Cardiac fibroblast (primary cell): ENCODE results near the gene SNCAIP.

ENCODE experiments used
- DNase-seq, 2 donors: peaks; one replicate each; pipeline versions ENCODE4 v3.0.0 to v3.0.0-alpha.2; 2010; ENCODE audit warnings: low read depth in 2 of 2
- H3K4me3 ChIP-seq, 2 donors: replicated peaks in 1 of 2; 1 replicate in 1 of 2; 2 replicates in 1 of 2; pipeline ENCODE4 v1.5.1; 2011; ENCODE audit warnings: low read depth in 2 of 2, low read length in 2 of 2, mild to moderate bottlenecking in 2 of 2, moderate library complexity in 1 of 2
- TF ChIP-seq, protein P1 (sequence below): IDR thresholded peaks from one replicate; pipeline ENCODE4 v1.5.1; 2011; ENCODE audit warnings: low read depth, mild to moderate bottlenecking, low read length, inconsistent platforms

The SNCAIP gene

DNA sequence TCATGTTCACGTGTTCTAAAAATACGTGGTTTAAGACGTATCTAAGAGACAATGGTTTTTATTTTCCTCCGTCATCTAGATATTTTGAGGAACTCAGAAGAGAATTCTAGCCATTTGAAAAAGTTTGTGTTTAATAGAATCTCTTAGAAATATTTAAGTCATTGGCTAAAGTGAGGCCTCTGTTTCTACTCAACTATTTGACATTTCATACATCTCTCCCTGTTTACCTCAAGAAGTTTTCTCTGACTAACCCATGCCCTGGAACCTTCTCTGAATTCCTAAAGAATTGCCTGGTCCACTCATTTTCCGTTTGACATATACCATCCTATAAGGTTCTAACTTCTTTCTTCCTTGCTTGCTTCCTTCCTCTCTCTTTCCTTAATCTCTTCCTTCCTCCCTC is 178.7 kb downstream of the SNCAIP start:
- no peak for DNase-seq
- TF ChIP-seq, protein P1, sequence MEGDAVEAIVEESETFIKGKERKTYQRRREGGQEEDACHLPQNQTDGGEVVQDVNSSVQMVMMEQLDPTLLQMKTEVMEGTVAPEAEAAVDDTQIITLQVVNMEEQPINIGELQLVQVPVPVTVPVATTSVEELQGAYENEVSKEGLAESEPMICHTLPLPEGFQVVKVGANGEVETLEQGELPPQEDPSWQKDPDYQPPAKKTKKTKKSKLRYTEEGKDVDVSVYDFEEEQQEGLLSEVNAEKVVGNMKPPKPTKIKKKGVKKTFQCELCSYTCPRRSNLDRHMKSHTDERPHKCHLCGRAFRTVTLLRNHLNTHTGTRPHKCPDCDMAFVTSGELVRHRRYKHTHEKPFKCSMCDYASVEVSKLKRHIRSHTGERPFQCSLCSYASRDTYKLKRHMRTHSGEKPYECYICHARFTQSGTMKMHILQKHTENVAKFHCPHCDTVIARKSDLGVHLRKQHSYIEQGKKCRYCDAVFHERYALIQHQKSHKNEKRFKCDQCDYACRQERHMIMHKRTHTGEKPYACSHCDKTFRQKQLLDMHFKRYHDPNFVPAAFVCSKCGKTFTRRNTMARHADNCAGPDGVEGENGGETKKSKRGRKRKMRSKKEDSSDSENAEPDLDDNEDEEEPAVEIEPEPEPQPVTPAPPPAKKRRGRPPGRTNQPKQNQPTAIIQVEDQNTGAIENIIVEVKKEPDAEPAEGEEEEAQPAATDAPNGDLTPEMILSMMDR = no peak
- H3K4me3 ChIP-seq = no peak overlapping the region

DNA sequence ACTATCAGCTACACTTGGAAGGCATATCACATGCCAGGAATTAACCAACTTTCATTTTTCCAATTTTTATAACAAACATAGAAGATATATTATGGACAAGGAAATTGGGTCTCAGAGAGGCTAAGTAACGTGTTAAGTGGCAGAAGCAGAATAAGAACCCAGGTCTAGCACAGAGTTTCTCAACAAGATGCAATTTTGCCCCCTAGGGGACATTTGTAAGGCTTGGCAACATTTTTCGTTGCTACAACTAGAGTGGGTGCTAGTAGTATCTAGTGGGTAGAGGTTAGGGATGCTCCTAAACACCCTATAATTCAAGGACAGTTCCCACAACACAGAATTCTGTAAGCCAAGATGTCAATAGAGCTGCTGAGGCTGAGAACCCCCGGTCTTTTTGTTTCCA is 180.6 kb downstream of the SNCAIP start:
- TF ChIP-seq, protein P1 = peak; percentile 13
- DNase-seq = peak in 1 of 2 donors; percentile 31
- H3K4me3 ChIP-seq = no peak overlapping the region

DNA sequence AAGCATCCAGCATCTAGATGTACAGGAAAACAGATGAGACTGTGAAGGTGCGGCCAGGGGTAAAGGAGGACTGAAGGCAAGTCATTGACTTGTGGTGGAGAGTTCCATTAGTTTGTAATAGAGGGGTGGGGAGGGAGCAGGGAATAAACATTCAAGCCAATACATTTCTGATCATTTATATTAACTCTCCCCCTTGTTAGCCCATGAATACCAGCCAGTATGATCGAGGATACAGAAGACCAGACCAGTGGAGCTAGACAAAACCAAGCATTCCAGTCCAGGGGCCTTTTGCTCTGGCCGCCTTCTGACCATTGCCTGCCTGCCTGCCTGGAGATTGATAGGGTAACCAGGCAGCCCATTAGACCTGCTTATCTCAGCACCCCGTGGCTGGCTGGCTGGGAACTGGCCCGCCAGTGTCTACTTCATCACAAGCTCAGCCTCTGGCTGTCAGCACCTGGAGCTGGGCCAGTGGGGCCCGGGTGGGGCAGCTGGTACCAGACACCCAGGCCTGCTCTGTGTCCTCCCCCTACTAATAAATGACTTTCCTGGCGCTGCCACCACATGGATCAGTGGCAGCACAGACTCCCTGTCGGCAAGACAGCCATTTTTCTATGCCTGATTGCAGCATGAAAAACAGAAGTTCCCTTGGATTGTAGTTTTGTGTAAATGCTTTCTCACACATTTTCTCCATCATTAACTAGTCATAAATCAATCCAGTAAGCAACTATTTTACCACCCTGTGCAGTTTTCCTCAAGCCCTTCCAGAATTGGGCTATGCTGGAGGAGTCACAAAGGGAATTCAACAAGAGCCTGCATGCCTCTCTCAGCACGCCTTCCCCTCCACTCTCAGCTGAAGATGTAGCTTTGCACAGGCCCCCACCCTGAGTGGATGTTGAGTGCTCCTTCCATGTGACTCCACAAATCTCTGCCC is 181.3 kb downstream of the SNCAIP start:
- no peak overlapping the region for H3K4me3 ChIP-seq
- TF ChIP-seq, protein P1 = no peak
- no peak for DNase-seq

DNA sequence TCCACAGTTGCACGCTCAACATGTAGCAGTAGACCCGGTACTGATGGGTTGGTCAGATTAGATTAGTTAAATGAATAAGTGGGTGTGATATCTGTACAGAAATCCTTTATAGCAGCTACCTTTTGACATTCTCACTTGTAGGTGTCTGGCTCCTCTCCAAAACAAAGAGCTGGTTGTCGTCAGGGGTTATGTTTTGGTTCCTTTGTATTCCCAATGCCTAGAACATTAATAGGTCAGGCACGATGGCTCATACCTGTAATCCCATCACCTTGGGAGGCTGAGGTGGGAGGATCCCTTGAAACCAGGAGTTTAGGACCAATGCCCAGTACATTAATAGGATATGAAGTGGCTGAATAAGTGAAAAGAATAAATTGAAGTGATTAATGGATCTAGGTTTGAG is 182.1 kb downstream of the SNCAIP start:
- TF ChIP-seq, protein P1 = no peak
- no peak for DNase-seq
- no peak overlapping the region for H3K4me3 ChIP-seq

DNA sequence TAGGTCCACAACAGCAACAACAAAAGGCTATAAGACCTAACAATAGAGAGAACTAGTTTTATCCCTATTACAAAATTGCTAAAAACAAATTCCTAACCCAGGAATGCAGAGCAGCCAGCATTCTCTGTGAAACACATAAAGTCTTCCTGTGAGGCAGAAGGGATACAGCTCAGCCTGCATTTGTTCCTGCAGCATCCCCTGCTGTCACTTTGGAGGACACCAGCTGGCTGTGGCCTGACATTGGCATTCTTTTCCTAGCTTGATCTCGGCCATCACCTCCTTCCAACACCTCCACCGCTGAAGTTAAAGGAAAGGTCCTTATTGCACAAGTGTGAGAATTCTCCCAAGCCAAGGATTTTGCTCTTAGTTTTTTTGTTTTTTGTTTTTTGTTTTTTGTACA is 186.1 kb downstream of the SNCAIP start:
- TF ChIP-seq, protein P1 = peak; percentile 11
- H3K4me3 ChIP-seq = no peak overlapping the region
- DNase-seq = peak in 1 of 2 donors; percentile 15

DNA sequence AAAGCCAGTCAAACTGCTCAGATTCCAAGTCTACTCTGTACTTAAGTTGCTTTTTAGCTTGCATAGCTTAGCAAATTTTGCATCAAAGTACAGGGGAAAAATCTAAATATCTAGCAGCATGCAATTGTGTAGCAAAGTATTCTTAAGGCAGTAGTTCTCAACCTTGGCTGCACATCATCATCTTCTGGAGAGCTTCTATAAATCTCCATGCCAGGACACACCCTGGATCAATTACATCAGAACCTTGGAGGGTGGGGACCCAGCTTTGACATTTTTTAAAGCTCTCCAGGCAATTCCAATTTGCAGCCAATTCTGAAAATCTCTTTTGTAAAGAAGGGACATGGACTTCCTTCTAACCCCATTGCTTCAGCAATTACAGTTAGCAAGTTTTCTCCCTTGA is 187.5 kb downstream of the SNCAIP start:
- no peak overlapping the region for H3K4me3 ChIP-seq
- TF ChIP-seq, protein P1 = no peak
- DNase-seq = no peak
